Measurements from ENCODE around the gene KCNJ16.

The KCNJ16 gene

DNA sequence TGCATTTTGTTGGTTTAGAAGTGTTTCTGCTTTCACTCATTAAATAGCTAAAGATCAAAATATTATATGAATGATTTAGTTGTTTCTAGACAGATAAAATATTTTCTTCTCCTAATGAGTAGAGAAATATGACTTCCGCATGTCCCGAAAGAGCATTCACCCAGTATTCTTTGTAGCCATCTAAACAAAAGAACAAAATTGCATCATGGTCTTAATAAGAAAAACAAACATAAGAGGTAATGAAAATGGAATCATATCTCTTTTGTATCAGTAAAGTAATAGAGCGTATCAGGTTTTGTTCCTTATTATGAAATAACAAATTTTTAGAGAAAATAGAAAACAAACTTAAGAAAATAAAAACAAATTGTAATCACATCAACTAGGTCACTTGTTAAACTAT, 78.2 kb downstream of the KCNJ16 start:
- DNase-seq (ENCODE audit: low read depth), result no peak
- TF ChIP-seq, protein P1, sequence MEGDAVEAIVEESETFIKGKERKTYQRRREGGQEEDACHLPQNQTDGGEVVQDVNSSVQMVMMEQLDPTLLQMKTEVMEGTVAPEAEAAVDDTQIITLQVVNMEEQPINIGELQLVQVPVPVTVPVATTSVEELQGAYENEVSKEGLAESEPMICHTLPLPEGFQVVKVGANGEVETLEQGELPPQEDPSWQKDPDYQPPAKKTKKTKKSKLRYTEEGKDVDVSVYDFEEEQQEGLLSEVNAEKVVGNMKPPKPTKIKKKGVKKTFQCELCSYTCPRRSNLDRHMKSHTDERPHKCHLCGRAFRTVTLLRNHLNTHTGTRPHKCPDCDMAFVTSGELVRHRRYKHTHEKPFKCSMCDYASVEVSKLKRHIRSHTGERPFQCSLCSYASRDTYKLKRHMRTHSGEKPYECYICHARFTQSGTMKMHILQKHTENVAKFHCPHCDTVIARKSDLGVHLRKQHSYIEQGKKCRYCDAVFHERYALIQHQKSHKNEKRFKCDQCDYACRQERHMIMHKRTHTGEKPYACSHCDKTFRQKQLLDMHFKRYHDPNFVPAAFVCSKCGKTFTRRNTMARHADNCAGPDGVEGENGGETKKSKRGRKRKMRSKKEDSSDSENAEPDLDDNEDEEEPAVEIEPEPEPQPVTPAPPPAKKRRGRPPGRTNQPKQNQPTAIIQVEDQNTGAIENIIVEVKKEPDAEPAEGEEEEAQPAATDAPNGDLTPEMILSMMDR (conservative IDR thresholded peaks at IDR 0.05; ENCODE audit: low read length), result no peak

DNA sequence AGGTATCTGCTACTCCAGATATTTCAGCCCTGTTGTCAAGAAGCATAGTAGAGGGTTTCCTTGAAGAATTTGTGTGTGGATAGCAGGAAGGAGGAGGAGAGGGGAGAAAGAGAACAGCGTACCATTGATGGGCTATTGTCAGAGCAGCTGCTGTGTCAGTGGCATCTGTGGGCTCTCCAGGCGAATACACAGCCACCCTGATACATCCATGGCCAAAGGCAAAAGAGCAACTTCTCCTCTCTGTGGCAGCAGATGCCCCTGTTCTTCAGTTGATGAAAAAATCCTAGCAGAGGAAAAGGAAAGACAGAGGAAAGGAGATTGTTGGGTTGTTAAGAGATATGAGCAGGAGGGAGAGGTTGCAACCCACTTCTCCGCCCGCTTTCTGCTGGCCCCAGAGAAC, 82.1 kb downstream of the KCNJ16 start:
- TF ChIP-seq, protein P1 (conservative IDR thresholded peaks at IDR 0.05; ENCODE audit: low read length), result no peak
- no peak overlapping the region for H3K4me3 ChIP-seq (ENCODE audit: low read length)
- no peak for DNase-seq (ENCODE audit: low read depth)

More for the DNA sequence above, 78.2 kb downstream of the KCNJ16 start:
- no peak overlapping the region for H3K4me3 ChIP-seq (ENCODE audit: low read length)

- DNase-seq (ENCODE audit: low read depth), result no peak
- no peak overlapping the region for H3K4me3 ChIP-seq (ENCODE audit: low read length)
- TF ChIP-seq, protein P1 (conservative IDR thresholded peaks at IDR 0.05; ENCODE audit: low read length), result no peak
These were observed 83.2 kb downstream of the KCNJ16 start for GRCh38 chr17:70158180-70158579.

- no peak overlapping the region for H3K4me3 ChIP-seq (ENCODE audit: low read length)
- DNase-seq (ENCODE audit: low read depth), result no peak
- TF ChIP-seq, protein P1 (conservative IDR thresholded peaks at IDR 0.05; ENCODE audit: low read length), result no peak
These were observed 83.6 kb downstream of the KCNJ16 start for GRCh38 chr17:70158591-70158990.

DNA sequence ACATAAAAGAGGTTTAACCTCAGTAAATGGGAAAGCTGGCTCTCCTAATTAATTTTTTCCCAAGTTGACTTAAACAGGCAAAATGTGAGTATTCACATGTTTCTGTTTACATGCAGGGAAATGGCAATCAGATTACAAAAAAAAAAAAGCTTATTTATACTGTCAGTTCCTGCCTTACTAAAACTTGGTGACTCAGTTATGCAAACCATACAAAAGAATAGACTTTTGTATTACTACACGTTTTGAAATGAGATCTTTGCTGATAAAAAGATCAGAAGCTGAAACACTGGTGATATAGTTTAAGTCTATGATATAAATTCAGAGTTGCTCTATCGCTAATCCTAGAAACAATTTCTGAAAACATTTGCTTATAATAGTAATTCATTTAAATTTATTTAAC, 85.0 kb downstream of the KCNJ16 start:
- H3K4me3 ChIP-seq (ENCODE audit: low read length), result no peak overlapping the region
- DNase-seq (ENCODE audit: low read depth), result no peak
- TF ChIP-seq, protein P1 (conservative IDR thresholded peaks at IDR 0.05; ENCODE audit: low read length), result no peak

DNA sequence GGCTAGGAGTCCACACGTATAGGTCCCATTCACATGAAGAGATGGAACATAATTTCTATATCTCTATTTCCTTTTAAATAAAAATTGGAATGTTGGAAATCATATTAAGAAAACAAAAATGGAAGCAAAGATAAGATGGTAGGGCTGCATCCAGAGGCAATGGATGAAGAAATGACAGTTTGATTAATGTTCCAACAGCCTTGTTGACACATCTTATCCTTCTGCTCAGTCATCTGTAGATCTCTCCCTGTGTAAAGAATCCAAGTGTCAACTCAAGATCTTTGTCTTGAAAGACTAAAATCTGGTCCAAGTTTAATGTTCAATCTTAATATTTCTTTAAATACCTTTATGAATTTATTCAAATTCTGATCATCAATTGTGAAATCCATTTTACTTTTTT, 86.5 kb downstream of the KCNJ16 start:
- H3K4me3 ChIP-seq (ENCODE audit: low read length), result no peak overlapping the region
- DNase-seq (ENCODE audit: low read depth), result no peak
- TF ChIP-seq, protein P1 (conservative IDR thresholded peaks at IDR 0.05; ENCODE audit: low read length), result no peak

- DNase-seq (ENCODE audit: low read depth), result no peak
- H3K4me3 ChIP-seq (ENCODE audit: low read length), result no peak overlapping the region
- TF ChIP-seq, protein P1 (conservative IDR thresholded peaks at IDR 0.05; ENCODE audit: low read length), result no peak
These were observed 90.4 kb downstream of the KCNJ16 start for GRCh38 chr17:70165383-70165782.
